ENCODE results near the gene IRF1.

DNA sequence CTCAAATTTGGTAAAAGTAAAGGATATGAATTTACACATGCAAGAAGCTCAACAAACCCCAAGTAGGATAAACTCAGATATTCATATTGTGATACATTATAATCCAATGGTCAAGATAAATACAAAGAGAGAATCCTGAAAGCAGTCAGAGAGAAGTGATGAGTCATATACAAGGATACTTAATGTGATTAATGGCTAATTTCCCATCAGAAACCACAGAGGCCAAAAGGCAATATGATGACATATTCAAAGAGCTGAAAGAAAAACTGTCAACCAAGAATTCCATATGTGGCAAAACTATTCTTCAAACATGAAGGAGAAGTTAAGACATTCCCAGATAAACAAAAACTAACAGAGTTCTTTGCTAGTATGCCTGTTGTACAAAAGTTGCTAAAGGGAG, 19.5 kb upstream of the IRF1 start:
- TF ChIP-seq, protein P1, sequence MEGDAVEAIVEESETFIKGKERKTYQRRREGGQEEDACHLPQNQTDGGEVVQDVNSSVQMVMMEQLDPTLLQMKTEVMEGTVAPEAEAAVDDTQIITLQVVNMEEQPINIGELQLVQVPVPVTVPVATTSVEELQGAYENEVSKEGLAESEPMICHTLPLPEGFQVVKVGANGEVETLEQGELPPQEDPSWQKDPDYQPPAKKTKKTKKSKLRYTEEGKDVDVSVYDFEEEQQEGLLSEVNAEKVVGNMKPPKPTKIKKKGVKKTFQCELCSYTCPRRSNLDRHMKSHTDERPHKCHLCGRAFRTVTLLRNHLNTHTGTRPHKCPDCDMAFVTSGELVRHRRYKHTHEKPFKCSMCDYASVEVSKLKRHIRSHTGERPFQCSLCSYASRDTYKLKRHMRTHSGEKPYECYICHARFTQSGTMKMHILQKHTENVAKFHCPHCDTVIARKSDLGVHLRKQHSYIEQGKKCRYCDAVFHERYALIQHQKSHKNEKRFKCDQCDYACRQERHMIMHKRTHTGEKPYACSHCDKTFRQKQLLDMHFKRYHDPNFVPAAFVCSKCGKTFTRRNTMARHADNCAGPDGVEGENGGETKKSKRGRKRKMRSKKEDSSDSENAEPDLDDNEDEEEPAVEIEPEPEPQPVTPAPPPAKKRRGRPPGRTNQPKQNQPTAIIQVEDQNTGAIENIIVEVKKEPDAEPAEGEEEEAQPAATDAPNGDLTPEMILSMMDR (IDR thresholded peaks at IDR 0.05), result no peak
- TF ChIP-seq POLR2AphosphoS5 (IDR thresholded peaks at IDR 0.05), result no peak

Measured in prostate gland (tissue), 2 donors.